Fibroblast of villous mesenchyme (primary cell): ENCODE data around the gene SP4. TPM values are rescaled to one million over a fixed set of nuclear protein-coding genes. Genes with fewer than 3 reads are reported as not detected.
"Not testable (repeated sequence)": the region's sequence is repeated elsewhere in the genome, so short reads cannot be mapped to it uniquely, and the experiment has no call there.

Experiments
- DNase-seq: peaks from one replicate; pipeline ENCODE4 v3.0.0-alpha.2; 2010; ENCODE audit warnings: low read depth
- H3K4me3 ChIP-seq: 2 replicates; pipeline ENCODE4 v1.5.1; 2011; ENCODE audit warnings: low read depth, mild to moderate bottlenecking, low read length
- CTCF ChIP-seq: IDR thresholded peaks from 2 replicates; pipeline ENCODE4 v1.5.1; 2012; ENCODE audit warnings: low read depth, mild to moderate bottlenecking, low read length; ENCODE audit not compliant: insufficient read depth
- total RNA-seq: library from RNA; depleted of rRNA; stranded (reverse); fragments of >200 nt; gene quantifications from 2 replicates; pipeline ENCODE4 v1.2.3, GENCODE V29; 2012

The SP4 gene
- total RNA-seq, 1 donor = 3.9 TPM

GRCh38 chr7:21508538-21508937 is 80.7 kb downstream of the SP4 start:
- no peak for TF ChIP-seq CTCF
- DNase-seq = no peak

GRCh38 chr7:21514062-21514461 is 86.2 kb downstream of the SP4 start:
- DNase-seq = no peak
- H3K4me3 ChIP-seq = no peak overlapping the region
- no peak for TF ChIP-seq CTCF

More at GRCh38 chr7:21508538-21508937, 80.7 kb downstream of the SP4 start:
- no peak overlapping the region for H3K4me3 ChIP-seq

- no peak for DNase-seq
- no peak overlapping the region for H3K4me3 ChIP-seq
- no peak for TF ChIP-seq CTCF
Observed at GRCh38 chr7:21524680-21525079, 96.8 kb downstream of the SP4 start.

- peak; percentile 51 for TF ChIP-seq CTCF
- no peak for DNase-seq
- no peak overlapping the region for H3K4me3 ChIP-seq
Observed at GRCh38 chr7:21526007-21526406, 98.1 kb downstream of the SP4 start.

- no peak overlapping the region for H3K4me3 ChIP-seq
- no peak for TF ChIP-seq CTCF
- no peak for DNase-seq
Observed at GRCh38 chr7:21526448-21526847, 98.6 kb downstream of the SP4 start.

GRCh38 chr7:21532485-21532884 is 104.6 kb downstream of the SP4 start:
- DNase-seq, H3K4me3 ChIP-seq: not testable (repeated sequence)

GRCh38 chr7:21533646-21534045 is 105.8 kb downstream of the SP4 start:
- DNase-seq, H3K4me3 ChIP-seq: not testable (repeated sequence)

- not testable (repeated sequence) for DNase-seq, H3K4me3 ChIP-seq
Observed at GRCh38 chr7:21536445-21537118, 108.7 kb downstream of the SP4 start.
